HepG2 (cell line): ENCODE data around the gene CD4. TPM values are rescaled to one million over a fixed set of nuclear protein-coding genes. Genes with fewer than 3 reads are reported as not detected.

Source experiments
- ATF7 ChIP-seq, 2 experiments: fragments of 450-650 bp in 1 of 2; sonication (generic) in 1 of 2; formaldehyde crosslinking in 1 of 2; IDR thresholded peaks; 2 replicates each; pipeline versions ENCODE4 v1.4.0 to v1.6.1; 2016 to 2020; ENCODE audit warnings: antibody characterized with exemption in 1 of 2, mild to moderate bottlenecking in 1 of 2, missing genetic modification reagents in 1 of 2
- DNMT3B ChIP-seq: conservative IDR thresholded peaks from 2 replicates; pipeline ENCODE4 v1.6.1; 2016; ENCODE audit warnings: missing biosample characterization, control low read depth
- HNRNPL ChIP-seq: fragments of 200-400 bp; formaldehyde crosslinking; IDR thresholded peaks from 2 replicates; pipeline ENCODE4 v1.6.1; 2017; ENCODE audit warnings: mild to moderate bottlenecking, low read depth, low read length
- SAP130 ChIP-seq: IDR thresholded peaks from 2 replicates; pipeline ENCODE4 v1.6.1; 2016; ENCODE audit warnings: low read depth
- SATB2 ChIP-seq: sonication (generic); formaldehyde crosslinking; IDR thresholded peaks from 2 replicates; pipeline ENCODE4 v1.5.0; 2020; ENCODE audit warnings: missing genetic modification reagents
- ZBTB25 ChIP-seq: IDR thresholded peaks from 2 replicates; pipeline ENCODE4 v1.6.1; 2018; ENCODE audit warnings: missing genetic modification reagents
- ZNF253 ChIP-seq: sonication (generic); formaldehyde crosslinking; IDR thresholded peaks from 2 replicates; pipeline ENCODE4 v1.8.0; 2022; ENCODE audit warnings: mild to moderate bottlenecking, missing genetic modification reagents, borderline replicate concordance
- ZNF776 ChIP-seq: sonication (generic); formaldehyde crosslinking; IDR thresholded peaks from 2 replicates; pipeline ENCODE4 v1.4.0; 2020; ENCODE audit warnings: mild to moderate bottlenecking, missing genetic modification reagents
- polyA plus RNA-seq, 8 experiments: library from polyadenylated mRNA; depleted of rRNA in 3 of 8; stranded (reverse) in 7 of 8; unstranded in 1 of 8; fragments of >200 nt; fragmentation: Illumina TruSeq in 4 of 8; extraction: Trizol in 4 of 8; gene quantifications; 2 replicates each; pipeline versions ENCODE4 v1.2.1 to v1.2.3, GENCODE V29; 2011 to 2016; ENCODE audit warnings: low read depth in 4 of 8, missing spikeins in 1 of 8, mixed read lengths in 1 of 8; ENCODE audit not compliant: insufficient read depth in 1 of 8
- total RNA-seq, 5 experiments: library from RNA; depleted of rRNA; stranded (reverse); fragments of >200 nt; fragmentation: Illumina TruSeq; extraction: Trizol; gene quantifications; 2 replicates each; pipeline ENCODE4 v1.2.3, GENCODE V29; 2016; ENCODE audit warnings: low read depth in 1 of 5
- TF ChIP-seq, protein P1 (sequence below): sonication (generic); formaldehyde crosslinking; IDR thresholded peaks from 2 replicates; pipeline ENCODE4 v1.4.0; 2020; ENCODE audit warnings: missing genetic modification reagents, borderline replicate concordance
- TF ChIP-seq, protein P2 (sequence below): sonication (generic); formaldehyde crosslinking; IDR thresholded peaks from 2 replicates; pipeline ENCODE4 v1.4.0; 2020; ENCODE audit warnings: low read depth, missing genetic modification reagents
- TF ChIP-seq, protein P3 (sequence below): sonication (generic); formaldehyde crosslinking; IDR thresholded peaks from 2 replicates; pipeline ENCODE4 v1.5.0; 2020; ENCODE audit warnings: missing genetic modification reagents
- TF ChIP-seq, protein P4 (sequence below): sonication (generic); formaldehyde crosslinking; IDR thresholded peaks from 2 replicates; pipeline ENCODE4 v1.9.0; 2021; ENCODE audit warnings: missing genetic modification reagents, mild to moderate bottlenecking, borderline replicate concordance

CD4 gene
- total and polyA plus RNA-seq, 2 of the 13 experiments (the other 11 are each of a cell fraction or from before 2014, with no cell fraction given) = 0.07 to 0.95 TPM

DNA sequence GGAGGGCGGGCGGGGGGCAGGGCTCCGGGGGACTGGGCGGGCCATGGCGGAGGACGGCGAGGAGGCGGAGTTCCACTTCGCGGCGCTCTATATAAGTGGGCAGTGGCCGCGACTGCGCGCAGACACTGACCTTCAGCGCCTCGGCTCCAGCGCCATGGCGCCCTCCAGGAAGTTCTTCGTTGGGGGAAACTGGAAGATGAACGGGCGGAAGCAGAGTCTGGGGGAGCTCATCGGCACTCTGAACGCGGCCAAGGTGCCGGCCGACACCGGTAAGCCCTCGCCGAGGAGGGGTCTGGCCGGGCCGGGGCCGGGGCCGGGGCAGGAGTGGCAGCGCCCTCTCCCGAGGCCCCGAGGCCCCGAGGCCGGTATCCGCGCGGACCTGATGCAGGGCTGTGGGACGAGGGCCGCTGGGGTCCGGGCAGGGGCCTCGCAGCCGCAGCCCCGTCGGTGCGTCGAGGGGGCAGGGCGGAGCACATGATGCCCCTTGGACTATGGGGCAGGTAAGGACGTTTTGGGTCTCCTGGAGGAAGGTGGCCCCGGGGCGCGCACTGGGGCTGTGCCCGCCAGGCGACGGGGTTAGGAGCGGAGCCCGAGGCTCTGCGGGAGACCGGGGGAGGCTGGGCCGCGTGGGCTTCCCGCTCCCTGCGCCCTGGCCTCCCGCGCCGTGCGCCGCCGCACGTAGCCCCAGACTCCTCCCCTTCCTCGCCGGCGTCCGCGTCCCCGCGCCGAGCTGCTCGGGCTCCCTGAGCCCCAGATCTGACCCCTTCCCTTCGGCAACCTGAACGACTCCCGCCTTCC is 78.3 kb downstream of the CD4 start, which contains the start of gene TPI1 (continued):
- TF ChIP-seq, protein P1, sequence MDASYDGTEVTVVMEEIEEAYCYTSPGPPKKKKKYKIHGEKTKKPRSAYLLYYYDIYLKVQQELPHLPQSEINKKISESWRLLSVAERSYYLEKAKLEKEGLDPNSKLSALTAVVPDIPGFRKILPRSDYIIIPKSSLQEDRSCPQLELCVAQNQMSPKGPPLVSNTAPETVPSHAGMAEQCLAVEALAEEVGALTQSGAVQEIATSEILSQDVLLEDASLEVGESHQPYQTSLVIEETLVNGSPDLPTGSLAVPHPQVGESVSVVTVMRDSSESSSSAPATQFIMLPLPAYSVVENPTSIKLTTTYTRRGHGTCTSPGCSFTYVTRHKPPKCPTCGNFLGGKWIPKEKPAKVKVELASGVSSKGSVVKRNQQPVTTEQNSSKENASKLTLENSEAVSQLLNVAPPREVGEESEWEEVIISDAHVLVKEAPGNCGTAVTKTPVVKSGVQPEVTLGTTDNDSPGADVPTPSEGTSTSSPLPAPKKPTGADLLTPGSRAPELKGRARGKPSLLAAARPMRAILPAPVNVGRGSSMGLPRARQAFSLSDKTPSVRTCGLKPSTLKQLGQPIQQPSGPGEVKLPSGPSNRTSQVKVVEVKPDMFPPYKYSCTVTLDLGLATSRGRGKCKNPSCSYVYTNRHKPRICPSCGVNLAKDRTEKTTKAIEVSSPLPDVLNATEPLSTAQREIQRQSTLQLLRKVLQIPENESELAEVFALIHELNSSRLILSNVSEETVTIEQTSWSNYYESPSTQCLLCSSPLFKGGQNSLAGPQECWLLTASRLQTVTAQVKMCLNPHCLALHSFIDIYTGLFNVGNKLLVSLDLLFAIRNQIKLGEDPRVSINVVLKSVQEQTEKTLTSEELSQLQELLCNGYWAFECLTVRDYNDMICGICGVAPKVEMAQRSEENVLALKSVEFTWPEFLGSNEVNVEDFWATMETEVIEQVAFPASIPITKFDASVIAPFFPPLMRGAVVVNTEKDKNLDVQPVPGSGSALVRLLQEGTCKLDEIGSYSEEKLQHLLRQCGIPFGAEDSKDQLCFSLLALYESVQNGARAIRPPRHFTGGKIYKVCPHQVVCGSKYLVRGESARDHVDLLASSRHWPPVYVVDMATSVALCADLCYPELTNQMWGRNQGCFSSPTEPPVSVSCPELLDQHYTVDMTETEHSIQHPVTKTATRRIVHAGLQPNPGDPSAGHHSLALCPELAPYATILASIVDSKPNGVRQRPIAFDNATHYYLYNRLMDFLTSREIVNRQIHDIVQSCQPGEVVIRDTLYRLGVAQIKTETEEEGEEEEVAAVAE = peak; percentile 72; the same call in 1 of the 2 replicates
- TF ChIP-seq, protein P2, sequence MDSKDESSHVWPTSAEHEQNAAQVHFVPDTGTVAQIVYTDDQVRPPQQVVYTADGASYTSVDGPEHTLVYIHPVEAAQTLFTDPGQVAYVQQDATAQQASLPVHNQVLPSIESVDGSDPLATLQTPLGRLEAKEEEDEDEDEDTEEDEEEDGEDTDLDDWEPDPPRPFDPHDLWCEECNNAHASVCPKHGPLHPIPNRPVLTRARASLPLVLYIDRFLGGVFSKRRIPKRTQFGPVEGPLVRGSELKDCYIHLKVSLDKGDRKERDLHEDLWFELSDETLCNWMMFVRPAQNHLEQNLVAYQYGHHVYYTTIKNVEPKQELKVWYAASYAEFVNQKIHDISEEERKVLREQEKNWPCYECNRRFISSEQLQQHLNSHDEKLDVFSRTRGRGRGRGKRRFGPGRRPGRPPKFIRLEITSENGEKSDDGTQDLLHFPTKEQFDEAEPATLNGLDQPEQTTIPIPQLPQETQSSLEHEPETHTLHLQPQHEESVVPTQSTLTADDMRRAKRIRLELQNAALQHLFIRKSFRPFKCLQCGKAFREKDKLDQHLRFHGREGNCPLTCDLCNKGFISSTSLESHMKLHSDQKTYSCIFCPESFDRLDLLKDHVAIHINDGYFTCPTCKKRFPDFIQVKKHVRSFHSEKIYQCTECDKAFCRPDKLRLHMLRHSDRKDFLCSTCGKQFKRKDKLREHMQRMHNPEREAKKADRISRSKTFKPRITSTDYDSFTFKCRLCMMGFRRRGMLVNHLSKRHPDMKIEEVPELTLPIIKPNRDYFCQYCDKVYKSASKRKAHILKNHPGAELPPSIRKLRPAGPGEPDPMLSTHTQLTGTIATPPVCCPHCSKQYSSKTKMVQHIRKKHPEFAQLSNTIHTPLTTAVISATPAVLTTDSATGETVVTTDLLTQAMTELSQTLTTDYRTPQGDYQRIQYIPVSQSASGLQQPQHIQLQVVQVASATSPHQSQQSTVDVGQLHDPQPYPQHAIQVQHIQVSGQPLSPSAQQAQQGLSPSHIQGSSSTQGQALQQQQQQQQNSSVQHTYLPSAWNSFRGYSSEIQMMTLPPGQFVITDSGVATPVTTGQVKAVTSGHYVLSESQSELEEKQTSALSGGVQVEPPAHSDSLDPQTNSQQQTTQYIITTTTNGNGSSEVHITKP (CRISPR knock-in tag) = no peak
- peak; percentile 62; the same call in 1 of the 2 replicates for TF ChIP-seq SATB2
- TF ChIP-seq HNRNPL = 0 out of 2 replicates have a peak, but pooled peaks have one; percentile 31
- TF ChIP-seq, protein P3, sequence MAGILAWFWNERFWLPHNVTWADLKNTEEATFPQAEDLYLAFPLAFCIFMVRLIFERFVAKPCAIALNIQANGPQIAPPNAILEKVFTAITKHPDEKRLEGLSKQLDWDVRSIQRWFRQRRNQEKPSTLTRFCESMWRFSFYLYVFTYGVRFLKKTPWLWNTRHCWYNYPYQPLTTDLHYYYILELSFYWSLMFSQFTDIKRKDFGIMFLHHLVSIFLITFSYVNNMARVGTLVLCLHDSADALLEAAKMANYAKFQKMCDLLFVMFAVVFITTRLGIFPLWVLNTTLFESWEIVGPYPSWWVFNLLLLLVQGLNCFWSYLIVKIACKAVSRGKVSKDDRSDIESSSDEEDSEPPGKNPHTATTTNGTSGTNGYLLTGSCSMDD = no peak
- TF ChIP-seq DNMT3B = no peak
- no peak for TF ChIP-seq ATF7 (IDR thresholded peaks at IDR 0.05)
- TF ChIP-seq ATF7 (CRISPR knock-in tag; IDR thresholded peaks at IDR 0.05) = no peak
- no peak for TF ChIP-seq ZBTB25 (CRISPR knock-in tag)
- TF ChIP-seq, protein P4, sequence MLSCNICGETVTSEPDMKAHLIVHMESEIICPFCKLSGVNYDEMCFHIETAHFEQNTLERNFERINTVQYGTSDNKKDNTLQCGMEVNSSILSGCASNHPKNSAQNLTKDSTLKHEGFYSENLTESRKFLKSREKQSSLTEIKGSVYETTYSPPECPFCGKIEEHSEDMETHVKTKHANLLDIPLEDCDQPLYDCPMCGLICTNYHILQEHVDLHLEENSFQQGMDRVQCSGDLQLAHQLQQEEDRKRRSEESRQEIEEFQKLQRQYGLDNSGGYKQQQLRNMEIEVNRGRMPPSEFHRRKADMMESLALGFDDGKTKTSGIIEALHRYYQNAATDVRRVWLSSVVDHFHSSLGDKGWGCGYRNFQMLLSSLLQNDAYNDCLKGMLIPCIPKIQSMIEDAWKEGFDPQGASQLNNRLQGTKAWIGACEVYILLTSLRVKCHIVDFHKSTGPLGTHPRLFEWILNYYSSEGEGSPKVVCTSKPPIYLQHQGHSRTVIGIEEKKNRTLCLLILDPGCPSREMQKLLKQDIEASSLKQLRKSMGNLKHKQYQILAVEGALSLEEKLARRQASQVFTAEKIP = no peak
- TF ChIP-seq SAP130 (CRISPR knock-in tag) = peak; percentile 62
- no peak for TF ChIP-seq ZNF253 (CRISPR knock-in tag)
- TF ChIP-seq ZNF776 (CRISPR knock-in tag) = peak; percentile 42; the same call in 1 of the 2 replicates
